NCI-H524 treated with DMSO at 0.1 percent for 48 hours (cell line): ENCODE data around the gene EIF5AL1.
"Not testable (repeated sequence)": the region's sequence is repeated elsewhere in the genome, so short reads cannot be mapped to it uniquely, and the experiment has no call there.

Experiments
- DNase-seq: peaks from one replicate; lab custom pipeline; 2025; lab: John Stamatoyannopoulos, UW

Gene EIF5AL1

DNA sequence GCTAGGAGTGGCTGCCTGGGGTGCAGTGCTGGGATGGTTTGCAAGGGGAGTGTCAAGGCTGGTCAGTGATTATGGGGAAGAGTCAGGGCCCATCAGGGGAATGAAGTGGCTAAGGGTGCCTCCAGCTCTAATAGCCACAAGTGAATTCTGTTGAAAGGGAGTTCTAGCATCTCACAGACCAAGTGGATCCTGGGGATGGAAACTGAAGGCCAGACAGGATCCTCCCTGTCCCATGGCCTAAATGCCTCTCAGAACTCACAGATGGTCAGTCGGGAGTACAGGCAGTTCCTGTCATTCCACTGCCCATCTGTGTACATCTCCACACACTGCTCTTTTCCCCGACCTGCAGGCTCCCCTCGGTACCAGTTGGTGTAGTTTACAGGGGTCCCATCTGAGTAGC, 44.6 kb downstream of the EIF5AL1 start:
- not testable (repeated sequence) for DNase-seq

DNA sequence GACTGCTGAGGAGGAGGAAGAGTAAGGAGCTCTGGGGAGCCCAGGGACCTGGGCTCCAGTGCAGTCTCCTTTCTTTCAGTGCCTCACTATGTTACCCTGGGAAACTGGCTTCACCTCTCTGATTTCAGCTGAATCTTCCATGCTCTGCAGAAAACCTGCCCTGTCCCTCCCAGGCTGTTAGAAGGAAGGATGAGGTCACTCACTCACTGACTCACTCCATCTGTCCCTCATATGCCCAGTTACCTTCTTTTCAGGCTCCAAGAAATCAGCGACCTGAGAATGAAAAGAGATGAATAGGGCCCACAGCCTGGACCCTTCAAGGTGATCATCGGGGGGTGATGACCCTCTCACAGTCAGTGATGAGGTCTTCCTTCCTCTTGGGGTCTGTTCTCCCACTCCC, 47.4 kb downstream of the EIF5AL1 start:
- DNase-seq: no peak

DNA sequence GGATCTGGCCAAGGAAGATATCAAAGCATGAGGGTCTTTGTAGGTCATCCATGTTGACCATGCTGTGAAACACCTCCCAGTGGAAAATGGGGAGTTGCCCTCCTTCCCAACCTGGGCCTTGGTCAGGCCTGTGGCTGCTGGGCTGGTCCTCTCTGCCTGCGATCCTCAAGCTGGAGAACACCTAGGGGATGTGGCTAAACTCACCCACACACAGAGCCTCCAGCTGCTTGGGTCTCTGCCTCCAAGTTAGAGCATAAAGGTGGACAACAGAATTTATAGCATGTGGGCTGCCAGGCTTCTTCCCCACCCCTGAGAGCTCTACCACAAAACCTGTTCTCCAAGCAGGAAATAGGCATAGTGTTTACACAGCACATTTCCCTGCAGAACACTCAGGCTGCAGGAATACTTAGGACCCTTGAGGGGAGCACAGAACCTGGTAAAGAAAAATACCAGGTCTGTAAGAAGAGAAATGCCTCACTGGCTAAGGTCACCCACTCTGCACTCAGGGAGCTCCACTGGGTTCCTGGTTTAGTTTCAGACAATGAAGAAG, 47.9 kb downstream of the EIF5AL1 start, which contains the start of gene SFTPA2:
TSS of gene SFTPA2 (minus strand) at position 248 of the 550 bp plus-strand sequence. CDS start 924 bp downstream, outside the sequence.
- no peak for DNase-seq

DNA sequence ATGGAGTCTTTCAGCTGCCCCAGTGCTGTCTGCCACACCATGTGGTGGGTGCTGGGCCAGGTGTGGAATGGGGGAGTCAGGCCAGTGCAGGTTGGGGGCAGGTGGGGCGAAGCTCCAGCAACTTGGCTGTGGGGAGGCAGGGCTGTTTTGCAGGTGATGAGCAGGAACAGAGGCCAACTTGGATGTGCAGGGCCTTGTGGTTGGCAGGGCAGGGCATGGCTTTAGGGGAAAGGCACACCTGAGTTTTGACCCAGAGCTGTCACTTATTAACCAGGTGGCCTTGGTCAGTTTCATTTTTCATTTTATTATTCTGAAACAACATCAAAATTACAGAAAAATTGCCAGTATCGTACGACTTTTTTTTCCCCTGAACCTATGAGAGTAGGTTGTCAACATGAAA, 48.9 kb downstream of the EIF5AL1 start:
- no peak for DNase-seq

DNA sequence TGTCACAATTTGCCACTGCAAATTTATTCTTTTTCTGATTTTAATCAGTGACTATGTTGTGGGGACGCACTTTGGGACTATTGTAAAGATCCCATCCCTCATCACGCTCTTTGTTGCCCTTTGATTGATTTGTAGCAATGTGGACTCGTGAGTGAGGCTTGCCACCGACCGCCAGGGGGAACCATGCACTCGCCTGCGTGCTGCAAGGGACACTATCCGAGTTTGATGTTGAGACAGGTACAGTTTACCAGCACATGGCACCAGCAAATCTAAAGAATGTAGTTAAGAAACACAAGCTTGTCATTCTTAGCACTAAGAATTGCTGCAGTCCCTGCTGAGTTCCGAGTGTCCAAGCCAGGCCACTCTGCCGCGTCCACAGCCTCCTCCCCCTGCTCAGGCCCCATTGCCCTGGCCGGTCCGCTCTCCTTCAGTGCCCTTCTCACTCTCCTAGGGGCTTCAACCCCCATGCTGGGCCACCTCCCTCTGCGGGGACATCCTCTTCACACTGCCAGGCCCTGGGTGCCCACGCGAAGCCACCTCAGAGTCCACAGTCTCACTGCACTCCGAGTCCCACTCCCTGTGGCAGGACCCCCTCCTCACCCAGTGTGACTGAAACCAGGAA, 49.9 kb downstream of the EIF5AL1 start:
- DNase-seq: no peak

DNA sequence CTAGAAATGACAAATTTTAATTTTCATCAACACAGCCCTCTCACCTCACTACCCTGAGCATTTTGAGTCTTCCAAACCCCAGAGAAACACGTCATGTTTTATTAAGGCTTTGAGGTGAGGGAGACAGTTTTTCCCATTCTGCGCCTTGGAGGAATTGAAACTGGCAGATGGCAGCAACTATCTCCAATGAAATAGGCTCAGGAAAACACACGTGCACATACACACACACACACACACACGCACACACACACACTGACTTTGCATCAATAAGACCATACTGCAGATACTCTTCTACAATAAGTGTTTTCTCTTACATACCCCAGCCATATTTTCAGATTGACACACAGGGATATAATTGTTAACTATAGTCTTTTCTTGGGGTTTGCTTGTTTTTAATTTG, 51.1 kb downstream of the EIF5AL1 start:
- no peak for DNase-seq
